SK-N-MC (cell line): Measurements from ENCODE around the gene CXCL13.

Source experiments
- EZH2 ChIP-seq: fragments of 200-600 bp; sonication (generic); IDR thresholded peaks from one replicate; pipeline ENCODE4 v1.6.1; 2017; ENCODE audit warnings: antibody characterized with exemption
- POLR2AphosphoS5 ChIP-seq: IDR thresholded peaks from 2 replicates; pipeline ENCODE4 v1.6.1; 2012; ENCODE audit warnings: mild to moderate bottlenecking, low read depth, low read length, borderline replicate concordance

GRCh38 chr4:77629885-77630284, 24.3 kb downstream of the CXCL13 start:
- TF ChIP-seq EZH2 (no peak), POLR2AphosphoS5 (no peak)
